ENCODE results near the gene ANKRD16.
A peak's percentile ranks its signal among the peaks of the same experiment; 100 is the strongest.
"Not testable (repeated sequence)": the region's sequence is repeated elsewhere in the genome, so short reads cannot be mapped to it uniquely, and the experiment has no call there.

Gene ANKRD16

GRCh38 chr10:5889624-5890451 is at the start of gene ANKRD16, which contains the start of gene FBH1:
TSS of gene ANKRD16 (minus strand) at chr10:5889893. CDS start at chr10:5889354, 539 bp downstream.
TSS of gene FBH1 (plus strand) at chr10:5890243. CDS start at chr10:5890346, 103 bp downstream.
- peak; percentile 72 for DNase-seq

GRCh38 chr10:5938291-5938690 is 48.6 kb upstream of the ANKRD16 start:
- no peak for DNase-seq

GRCh38 chr10:5937016-5937415 is 47.3 kb upstream of the ANKRD16 start:
- no peak for DNase-seq

GRCh38 chr10:5935628-5936027 is 45.9 kb upstream of the ANKRD16 start:
- DNase-seq: no peak

DNA sequence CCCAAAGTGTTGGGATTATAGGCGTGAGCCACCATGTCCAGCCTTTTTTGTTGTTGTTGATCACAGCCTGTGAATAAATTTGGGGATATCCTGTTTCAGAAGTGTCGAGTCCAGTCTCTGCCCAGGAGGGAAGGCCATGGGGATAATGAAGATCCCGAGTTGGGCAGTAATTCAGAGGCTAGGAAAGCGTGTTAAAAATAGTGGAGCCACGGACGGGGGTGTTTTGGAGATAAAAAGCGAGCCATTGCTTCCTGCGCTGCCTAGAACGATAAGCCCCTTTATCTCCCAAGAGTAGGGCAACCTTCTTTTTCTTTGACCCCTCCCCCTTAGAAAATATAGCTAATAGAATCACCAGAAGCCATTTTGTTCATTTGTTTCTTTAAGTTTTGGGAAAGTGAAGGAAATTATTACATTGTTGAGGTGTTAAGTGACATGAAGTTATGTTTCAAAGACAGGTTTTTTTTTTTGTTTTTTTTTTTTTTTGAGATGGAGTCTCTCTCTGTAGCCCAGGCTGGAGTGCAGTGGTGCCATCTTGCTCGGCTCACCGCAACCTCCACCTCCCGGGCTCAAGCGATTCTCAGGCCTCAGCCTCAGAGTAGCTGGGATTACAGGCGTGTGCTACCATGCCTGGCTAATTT is 44.3 kb upstream of the ANKRD16 start:
- no peak for DNase-seq

GRCh38 chr10:5932345-5932744 is 42.7 kb upstream of the ANKRD16 start:
- DNase-seq: no peak

GRCh38 chr10:5930272-5930671 is 40.6 kb upstream of the ANKRD16 start:
- DNase-seq: no peak

DNA sequence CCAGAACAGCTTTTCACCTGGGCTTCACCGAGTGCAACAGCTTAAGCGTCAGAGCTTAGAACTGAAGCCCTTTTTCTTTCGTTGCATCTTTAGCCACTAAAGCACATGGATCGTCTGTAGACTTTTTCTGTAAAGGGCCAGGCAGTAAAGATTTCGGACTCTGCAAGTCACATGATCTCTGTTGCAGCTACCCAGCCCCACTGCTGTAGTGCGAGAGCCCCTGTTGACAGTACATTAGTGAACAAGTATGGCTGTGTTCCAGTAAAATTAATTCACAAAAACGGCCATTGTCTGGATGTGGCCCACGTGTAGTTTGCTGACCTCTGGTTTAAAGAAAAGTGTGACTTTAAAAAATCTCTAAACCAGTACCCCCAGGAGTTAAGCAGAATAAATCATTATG is 39.7 kb upstream of the ANKRD16 start:
- no peak for DNase-seq

DNA sequence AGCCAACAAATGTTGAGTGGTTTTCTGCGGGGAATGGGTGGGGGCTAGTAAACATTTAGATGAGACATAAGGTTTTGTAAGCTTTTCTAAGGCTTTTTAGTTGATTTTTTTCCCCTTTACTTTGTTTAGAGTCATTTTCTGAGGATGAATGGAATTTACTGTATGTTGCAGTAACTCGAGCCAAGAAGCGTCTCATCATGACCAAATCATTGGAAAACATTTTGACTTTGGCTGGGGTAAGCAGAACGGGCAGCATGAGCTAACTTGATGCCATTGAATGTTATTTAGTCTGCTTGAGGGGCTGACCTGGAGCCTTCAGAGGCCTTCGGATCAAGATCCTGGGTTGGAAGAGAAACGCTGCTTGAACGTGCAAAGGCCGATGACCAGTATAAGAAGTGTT is 37.6 kb upstream of the ANKRD16 start:
- DNase-seq: no peak

GRCh38 chr10:5924889-5925288 is 35.2 kb upstream of the ANKRD16 start:
- DNase-seq: no peak

GRCh38 chr10:5921746-5922145 is 32.1 kb upstream of the ANKRD16 start:
- no peak for DNase-seq

DNA sequence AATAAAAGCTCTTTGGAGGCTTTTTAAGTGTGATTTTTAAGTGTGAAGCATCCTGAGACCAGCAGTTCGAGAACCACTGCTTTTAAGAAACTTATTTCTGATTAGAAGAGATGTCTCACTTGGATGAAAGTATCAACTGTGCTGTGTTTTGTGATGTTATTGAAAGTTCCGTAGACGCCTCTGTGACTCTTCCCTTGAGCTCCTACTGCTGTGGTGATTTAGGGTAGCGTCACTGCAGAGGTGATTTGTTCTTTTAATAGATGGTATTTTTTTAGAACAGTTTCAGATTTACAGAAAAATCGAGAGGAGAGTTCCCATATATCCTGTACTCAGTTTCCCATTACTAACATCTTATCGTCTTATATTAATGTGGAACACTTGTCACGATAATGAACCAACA is 29.9 kb upstream of the ANKRD16 start:
- no peak for DNase-seq

DNA sequence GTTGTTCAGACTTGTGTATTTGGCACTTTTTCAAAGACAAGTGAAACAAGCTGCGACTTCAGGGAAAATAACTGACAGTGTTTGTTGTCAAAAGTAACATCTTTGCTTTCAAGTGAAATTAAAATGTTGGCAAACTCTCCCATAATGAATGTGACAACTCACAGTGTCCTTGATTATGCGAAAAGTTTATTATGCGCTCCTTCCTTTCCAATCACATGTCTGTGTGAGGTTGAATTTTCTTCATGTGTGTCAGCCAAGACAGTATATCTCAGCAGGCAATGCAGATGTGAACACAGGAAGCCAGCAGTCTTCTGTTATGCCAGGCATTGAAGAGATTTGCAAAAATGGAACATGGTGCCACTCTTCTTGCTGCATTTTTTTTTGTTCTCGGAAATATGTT is 29.1 kb upstream of the ANKRD16 start:
- no peak for DNase-seq

GRCh38 chr10:5917305-5917704 is 27.6 kb upstream of the ANKRD16 start:
- no peak for DNase-seq

DNA sequence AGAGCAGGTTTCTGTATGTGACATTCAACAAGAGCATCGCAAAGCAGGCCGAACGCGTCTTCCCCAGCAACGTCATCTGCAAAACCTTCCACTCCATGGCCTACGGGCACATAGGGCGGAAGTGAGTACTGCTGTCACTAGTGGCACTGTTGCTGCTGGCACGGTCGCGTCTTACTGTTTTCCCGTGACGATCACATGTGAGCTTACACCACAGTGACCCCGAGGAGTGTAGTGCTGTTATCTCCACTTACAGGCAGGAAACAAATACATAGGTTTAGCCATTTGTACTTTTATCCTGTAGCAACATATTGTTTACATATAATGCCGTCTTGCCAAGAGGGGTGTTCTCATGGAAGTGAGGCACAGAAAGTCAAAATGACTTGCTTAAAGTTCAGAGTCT is 25.8 kb upstream of the ANKRD16 start:
- DNase-seq: no peak

- no peak for DNase-seq
Measured at GRCh38 chr10:5913736-5914135, 24.0 kb upstream of the ANKRD16 start.

DNA sequence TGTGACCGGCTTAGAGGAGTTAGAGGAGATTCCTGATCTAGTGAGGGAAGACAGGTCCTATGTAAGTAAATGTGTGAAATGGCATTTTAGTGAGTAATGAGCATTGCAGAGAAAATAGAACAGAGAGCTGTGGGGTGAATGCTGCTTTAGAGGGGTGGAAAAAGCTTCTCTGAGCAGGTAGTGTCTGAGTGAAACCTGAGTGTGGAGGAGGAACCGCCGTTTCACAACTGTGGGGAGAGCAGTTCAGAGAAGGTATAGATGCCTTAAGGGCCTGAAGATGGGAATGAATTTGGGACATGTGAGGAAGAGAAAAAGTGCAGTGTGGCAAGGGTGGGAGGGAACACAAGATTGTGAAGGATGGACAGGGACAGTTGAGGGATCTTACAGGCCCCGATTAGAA is 22.0 kb upstream of the ANKRD16 start:
- no peak for DNase-seq

- no peak for DNase-seq
Measured at GRCh38 chr10:5910323-5911100, 20.8 kb upstream of the ANKRD16 start.

- not testable (repeated sequence) for DNase-seq
Measured at GRCh38 chr10:5908676-5909075, 19.0 kb upstream of the ANKRD16 start.

GRCh38 chr10:5906651-5907050 is 17.0 kb upstream of the ANKRD16 start:
- no peak for DNase-seq

- no peak for DNase-seq
Measured at GRCh38 chr10:5905854-5906507, 16.3 kb upstream of the ANKRD16 start.

DNA sequence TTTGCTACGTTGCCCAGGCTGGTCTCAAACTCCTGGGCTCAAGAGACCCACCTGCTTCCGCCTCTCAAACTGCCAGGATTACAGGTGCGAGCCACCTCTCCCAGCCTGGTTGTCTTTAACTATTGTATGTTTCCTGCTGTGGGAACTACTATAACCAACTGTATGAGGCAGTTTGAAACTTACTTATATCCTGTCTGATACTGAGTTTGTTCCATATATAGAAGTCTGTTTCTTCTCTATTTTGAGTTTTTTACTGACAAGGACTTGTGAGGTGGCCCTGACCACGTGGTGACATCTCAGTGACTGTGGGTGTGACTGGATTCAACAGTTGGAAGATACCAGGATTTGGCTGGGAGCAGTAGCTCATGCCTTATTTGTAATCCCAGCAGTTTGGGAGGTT is 14.5 kb upstream of the ANKRD16 start:
- no peak for DNase-seq

GRCh38 chr10:5903563-5903962 is 13.9 kb upstream of the ANKRD16 start:
- no peak for DNase-seq
